ENCODE results near the gene GNG12. TPM values are rescaled to one million over a fixed set of nuclear protein-coding genes. Genes with fewer than 3 reads are reported as not detected.

GNG12 gene
- polyA plus RNA-seq, 3 donors, result 86.9 to 88.6 (median 88.1) TPM

- no peak for DNase-seq
Observed at GRCh38 chr1:67653304-67653703, 180.0 kb downstream of the GNG12 start.

- peak; percentile 27 for DNase-seq
Observed at GRCh38 chr1:67652800-67653199, 180.5 kb downstream of the GNG12 start.

Other genes with a start within 250 kb of the GNG12 start
- gene GADD45A, start 148.3 kb downstream of the GNG12 start, polyA plus RNA-seq (ENCODE audit: insufficient read length in 3 of 3), result 100 to 1,000 TPM; 131 to 134 (median 134) TPM
- 1 to 10 TPM; 1.7 to 3.9 (median 3.1) TPM for gene DIRAS3, start 217.2 kb upstream of the GNG12 start, polyA plus RNA-seq (ENCODE audit: insufficient read length in 3 of 3)